ENCODE measurements around the gene CRCP.

Gene CRCP

GRCh38 chr7:66202441-66202840 is 87.8 kb downstream of the CRCP start:
- WGBS (ENCODE audit: extremely low coverage, insufficient coverage, low lambda C conversion rate) = no CpG with 5 or more reads among the region's 8 CpGs
- no peaks in the 10 kb centered on the region for H3K36me3 ChIP-seq (ENCODE audit: control insufficient read depth, insufficient read depth, low read length)
- H3K4me1 ChIP-seq (ENCODE audit: control insufficient read depth, low read depth, low read length) = peaks cover 2% of the 10 kb centered on the region
- H3K9ac ChIP-seq (ENCODE audit: low read length) = no peak overlapping the region
- no peak for DNase-seq
- no peaks in the 10 kb centered on the region for H3K27me3 ChIP-seq (ENCODE audit: insufficient read depth, low read length, poor library complexity)
- H3K4ac ChIP-seq (ENCODE audit: low read depth, low read length) = no peak overlapping the region
- no peak overlapping the region for H4K8ac ChIP-seq (ENCODE audit: low read depth, low read length)
- no peak overlapping the region for H3K4me2 ChIP-seq (ENCODE audit: low read length)
- H3K79me2 ChIP-seq (ENCODE audit: control insufficient read depth, insufficient read depth, low read length) = no peaks in the 10 kb centered on the region
- no peak overlapping the region for H4K5ac ChIP-seq (ENCODE audit: low read length)
- peaks cover 2% of the 10 kb centered on the region for H3K79me1 ChIP-seq (ENCODE audit: low read length)
- no peak overlapping the region for H3K4me3 ChIP-seq (ENCODE audit: low read length)
- no peak overlapping the region for H3K18ac ChIP-seq (ENCODE audit: low read length)
- H2BK5ac ChIP-seq (ENCODE audit: low read length) = no peak overlapping the region
- H2BK120ac ChIP-seq (ENCODE audit: low read depth, low read length) = no peak overlapping the region
- H3K56ac ChIP-seq (ENCODE audit: low read length) = no peak overlapping the region
- H3K27ac ChIP-seq (ENCODE audit: low read depth, low read length) = no peak overlapping the region
- H3K23ac ChIP-seq (ENCODE audit: low read length) = no peak overlapping the region
- H2AK5ac ChIP-seq (ENCODE audit: low read length) = no peak overlapping the region
- no peak overlapping the region for H2BK15ac ChIP-seq (replicated peaks; ENCODE audit: low read depth)
